ENCODE data around the gene CDC27.
A peak's percentile ranks its signal among the peaks of the same experiment; 100 is the strongest.

The CDC27 gene, protein sequence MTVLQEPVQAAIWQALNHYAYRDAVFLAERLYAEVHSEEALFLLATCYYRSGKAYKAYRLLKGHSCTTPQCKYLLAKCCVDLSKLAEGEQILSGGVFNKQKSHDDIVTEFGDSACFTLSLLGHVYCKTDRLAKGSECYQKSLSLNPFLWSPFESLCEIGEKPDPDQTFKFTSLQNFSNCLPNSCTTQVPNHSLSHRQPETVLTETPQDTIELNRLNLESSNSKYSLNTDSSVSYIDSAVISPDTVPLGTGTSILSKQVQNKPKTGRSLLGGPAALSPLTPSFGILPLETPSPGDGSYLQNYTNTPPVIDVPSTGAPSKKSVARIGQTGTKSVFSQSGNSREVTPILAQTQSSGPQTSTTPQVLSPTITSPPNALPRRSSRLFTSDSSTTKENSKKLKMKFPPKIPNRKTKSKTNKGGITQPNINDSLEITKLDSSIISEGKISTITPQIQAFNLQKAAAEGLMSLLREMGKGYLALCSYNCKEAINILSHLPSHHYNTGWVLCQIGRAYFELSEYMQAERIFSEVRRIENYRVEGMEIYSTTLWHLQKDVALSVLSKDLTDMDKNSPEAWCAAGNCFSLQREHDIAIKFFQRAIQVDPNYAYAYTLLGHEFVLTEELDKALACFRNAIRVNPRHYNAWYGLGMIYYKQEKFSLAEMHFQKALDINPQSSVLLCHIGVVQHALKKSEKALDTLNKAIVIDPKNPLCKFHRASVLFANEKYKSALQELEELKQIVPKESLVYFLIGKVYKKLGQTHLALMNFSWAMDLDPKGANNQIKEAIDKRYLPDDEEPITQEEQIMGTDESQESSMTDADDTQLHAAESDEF

DNA sequence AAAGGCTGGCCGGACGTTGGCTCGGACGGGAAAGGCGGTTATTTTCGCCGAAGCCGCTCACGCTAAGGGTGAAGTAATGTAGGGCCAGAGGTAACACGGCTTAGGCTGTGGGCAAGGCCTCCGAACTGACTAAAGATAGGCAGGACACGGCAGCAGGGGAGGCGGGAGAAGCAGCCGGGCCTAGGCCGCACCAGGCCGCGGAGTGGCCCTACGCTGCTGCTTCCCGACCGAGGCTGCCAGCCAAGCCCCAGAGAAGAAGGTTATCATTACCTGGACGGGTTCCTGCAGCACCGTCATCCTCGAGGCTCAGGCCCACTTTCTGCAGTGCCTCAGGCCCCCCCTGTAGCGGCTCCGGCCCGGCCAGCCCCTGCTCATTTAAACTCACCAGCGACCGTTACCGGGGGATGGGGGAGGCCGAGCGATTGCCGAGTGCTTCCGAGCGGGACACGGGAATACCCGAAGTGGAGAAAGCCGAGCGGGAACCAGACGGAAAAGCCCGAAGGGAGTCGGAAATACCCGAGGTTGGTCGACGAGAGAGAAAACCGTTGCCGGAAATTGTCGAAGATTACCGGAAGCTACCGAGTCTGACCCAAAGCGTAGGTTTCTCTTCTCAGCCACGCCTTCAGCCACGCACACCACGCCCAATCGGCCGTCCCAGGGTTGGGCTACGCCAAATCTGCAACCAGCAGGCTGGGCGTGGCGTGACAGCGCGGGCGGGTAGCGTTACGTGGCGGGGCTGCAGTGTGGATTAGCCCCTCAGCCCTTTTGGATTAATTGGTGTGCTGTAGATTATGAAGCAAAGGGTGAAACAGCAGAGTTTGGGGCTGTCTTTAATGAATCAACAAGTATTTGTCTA lies at the start of gene CDC27:
Gene CDC27, minus strand, starts transcription at position 420 of the 856 bp plus-strand sequence. Its CDS starts 123 bp downstream, at position 297.
- H3K27me3 ChIP-seq, result peaks cover 0 to 35% (median 9%) of the 10 kb centered on the region in 11 experiments; a peak in 9 of 22 replicates
- peak within 1 kb of the TSS; percentile 88 to 96 (median 93) for H3K4me2 ChIP-seq
- peaks cover 3 to 32% (median 15%) of the 10 kb centered on the region in 11 experiments; a peak in 11 of 22 replicates for H3K36me3 ChIP-seq
- H3K27ac ChIP-seq, result peak within 1 kb of the TSS; percentile 88 to 98 (median 93)
- H3K9ac ChIP-seq, result peak within 1 kb of the TSS; percentile 89 to 99 (median 95)
- H4K20me1 ChIP-seq, result peaks cover 38 to 59% (median 42%) of the 10 kb centered on the region in 11 experiments
- H3K9me3 ChIP-seq (replicated peaks in 1 of 11), result peaks cover 0 to 22% (median 12%) of the 10 kb centered on the region in 11 experiments; a peak in 14 of 22 replicates
- no peak for TF ChIP-seq Cebpa-rat (IDR thresholded peaks at IDR 0.05)
- peak within 1 kb of the TSS; percentile 71 to 85 (median 79) for H3K4me3 ChIP-seq
- peaks cover 25 to 59% (median 44%) of the 10 kb centered on the region in 10 experiments for H3K4me1 ChIP-seq

- Histone ChIP-seq H3K36me3 (peaks cover 0 to 14% (median 5%) of the 10 kb centered on the region in 11 experiments; a peak in 7 of 22 replicates), H3K9me3 (replicated peaks in 1 of 11) (peaks cover 29 to 37% (median 33%) of the 10 kb centered on the region in 11 experiments), H3K27ac (peak overlapping the region in 9 of 11 experiments; percentile 14 to 87 (median 85); a peak in 16 of 22 replicates), H3K4me2 (peak overlapping the region in 10 of 11 experiments; percentile 80 to 94 (median 85); a peak in 20 of 22 replicates), H3K4me1 (peaks cover 29 to 41% (median 37%) of the 10 kb centered on the region in 10 experiments), H3K27me3 (no peaks in the 10 kb centered on the region), H3K9ac (peak overlapping the region in 1 of 11 experiments; percentile 9; a peak in 1 of 22 replicates), H3K4me3 (no peak overlapping the region), H4K20me1 (no peaks in the 10 kb centered on the region)
- TF ChIP-seq Cebpa-rat (IDR thresholded peaks at IDR 0.05), result no peak
Observed at GRCh38 chr17:47238321-47239010, 49.4 kb upstream of the CDC27 start.

GRCh38 chr17:47237841-47238240 lies 48.7 kb upstream of the CDC27 start:
- H4K20me1 ChIP-seq, result no peaks in the 10 kb centered on the region
- H3K36me3 ChIP-seq, result peaks cover 0 to 14% (median 5%) of the 10 kb centered on the region in 11 experiments; a peak in 7 of 22 replicates
- peaks cover 29 to 40% (median 35%) of the 10 kb centered on the region in 10 experiments for H3K4me1 ChIP-seq
- peaks cover 29 to 37% (median 33%) of the 10 kb centered on the region in 11 experiments for H3K9me3 ChIP-seq (replicated peaks in 1 of 11)
- H3K4me3 ChIP-seq, result peak overlapping the region in 3 of 10 experiments; percentile 20 to 47 (median 24); a peak in 4 of 20 replicates
- H3K27ac ChIP-seq, result peak overlapping the region in 9 of 11 experiments; percentile 14 to 87 (median 85); a peak in 12 of 22 replicates
- TF ChIP-seq Cebpa-rat (IDR thresholded peaks at IDR 0.05), result no peak
- no peaks in the 10 kb centered on the region for H3K27me3 ChIP-seq
- no peak overlapping the region for H3K9ac ChIP-seq
- peak overlapping the region in 6 of 11 experiments; percentile 81 to 94 (median 85); a peak in 7 of 22 replicates for H3K4me2 ChIP-seq

- Histone ChIP-seq H3K4me3 (no peak overlapping the region), H3K9ac (no peak overlapping the region), H3K9me3 (replicated peaks in 1 of 11) (peaks cover 29 to 37% (median 33%) of the 10 kb centered on the region in 11 experiments), H3K36me3 (peaks cover 0 to 14% (median 5%) of the 10 kb centered on the region in 11 experiments; a peak in 7 of 22 replicates), H3K27ac (no peak overlapping the region), H3K27me3 (peaks cover 0 to 8% (median 0%) of the 10 kb centered on the region in 11 experiments; a peak in 7 of 22 replicates), H3K4me2 (no peak overlapping the region), H4K20me1 (no peaks in the 10 kb centered on the region), H3K4me1 (peaks cover 32 to 45% (median 43%) of the 10 kb centered on the region in 10 experiments)
- TF ChIP-seq Cebpa-rat (IDR thresholded peaks at IDR 0.05), result no peak
Observed at GRCh38 chr17:47235923-47236322, 46.8 kb upstream of the CDC27 start.

GRCh38 chr17:47235506-47235905 lies 46.4 kb upstream of the CDC27 start:
- Histone ChIP-seq H3K4me2 (no peak overlapping the region), H3K27me3 (peaks cover 0 to 12% (median 0%) of the 10 kb centered on the region in 11 experiments; a peak in 8 of 22 replicates), H4K20me1 (no peaks in the 10 kb centered on the region)

DNA sequence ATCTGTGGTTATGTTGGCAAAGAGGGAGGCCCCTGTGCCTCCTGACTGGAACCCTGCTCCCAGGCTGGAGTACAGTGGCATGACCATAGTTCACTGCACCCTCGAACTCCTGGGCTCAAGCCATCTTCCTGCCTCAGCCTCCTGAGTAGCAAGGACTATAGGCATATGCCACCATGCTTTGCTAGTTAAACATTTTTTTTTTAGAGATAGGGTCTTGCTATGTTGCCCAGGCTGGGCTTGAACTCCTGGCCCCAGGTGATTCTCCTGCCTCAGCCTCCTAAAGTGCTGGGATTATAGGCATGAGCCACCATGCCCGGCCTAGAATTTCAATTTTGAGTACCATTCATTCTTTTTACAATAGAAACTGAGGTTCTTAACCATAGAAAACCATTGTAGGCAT lies 43.4 kb upstream of the CDC27 start:
- no peak for TF ChIP-seq Cebpa-rat (IDR thresholded peaks at IDR 0.05)

More at GRCh38 chr17:47235506-47235905, 46.4 kb upstream of the CDC27 start:
- peaks cover 32 to 45% (median 43%) of the 10 kb centered on the region in 10 experiments for H3K4me1 ChIP-seq
- H3K9ac ChIP-seq, result no peak overlapping the region
- TF ChIP-seq Cebpa-rat (IDR thresholded peaks at IDR 0.05), result no peak
- H3K9me3 ChIP-seq (replicated peaks in 1 of 11), result peaks cover 29 to 37% (median 33%) of the 10 kb centered on the region in 11 experiments
- no peak overlapping the region for H3K4me3 ChIP-seq
- H3K36me3 ChIP-seq, result peaks cover 0 to 14% (median 5%) of the 10 kb centered on the region in 11 experiments; a peak in 7 of 22 replicates
- no peak overlapping the region for H3K27ac ChIP-seq

GRCh38 chr17:47231866-47232265 lies 42.8 kb upstream of the CDC27 start:
- H3K4me3 ChIP-seq, result no peak overlapping the region
- peak overlapping the region in 7 of 11 experiments; percentile 84 to 98 (median 89); a peak in 8 of 22 replicates for H3K4me2 ChIP-seq
- H3K27ac ChIP-seq, result no peak overlapping the region
- H3K36me3 ChIP-seq, result peaks cover 0 to 6% (median 3%) of the 10 kb centered on the region in 11 experiments; a peak in 5 of 22 replicates
- H3K9ac ChIP-seq, result no peak overlapping the region
- H4K20me1 ChIP-seq, result no peaks in the 10 kb centered on the region
- H3K9me3 ChIP-seq (replicated peaks in 1 of 11), result peaks cover 13 to 19% (median 16%) of the 10 kb centered on the region in 11 experiments
- TF ChIP-seq Cebpa-rat (IDR thresholded peaks at IDR 0.05), result no peak
- peaks cover 0 to 15% (median 0%) of the 10 kb centered on the region in 11 experiments; a peak in 8 of 22 replicates for H3K27me3 ChIP-seq
- H3K4me1 ChIP-seq, result peaks cover 16 to 31% (median 28%) of the 10 kb centered on the region in 10 experiments

More for the DNA sequence above, 43.4 kb upstream of the CDC27 start:
- H3K4me3 ChIP-seq, result no peak overlapping the region
- H3K36me3 ChIP-seq, result peaks cover 0 to 11% (median 5%) of the 10 kb centered on the region in 11 experiments; a peak in 7 of 22 replicates
- peak overlapping the region in 1 of 11 experiments; percentile 87; a peak in 1 of 22 replicates for H3K4me2 ChIP-seq
- H3K9me3 ChIP-seq (replicated peaks in 1 of 11), result peaks cover 19 to 25% (median 22%) of the 10 kb centered on the region in 11 experiments
- H3K27me3 ChIP-seq, result peaks cover 0 to 15% (median 0%) of the 10 kb centered on the region in 11 experiments; a peak in 8 of 22 replicates
- H4K20me1 ChIP-seq, result no peaks in the 10 kb centered on the region
- no peak overlapping the region for H3K9ac ChIP-seq
- no peak overlapping the region for H3K27ac ChIP-seq
- peaks cover 16 to 31% (median 28%) of the 10 kb centered on the region in 10 experiments for H3K4me1 ChIP-seq

All from BLaER1 treated with 17β-estradiol and CSF1 and Interleukin-3, amounts not matched to agents 10 nM and 100 nM (cell line).